ENCODE measurements around the gene PCSK6. TPM values are rescaled to one million over a fixed set of nuclear protein-coding genes. Genes with fewer than 3 reads are reported as not detected.

Gene PCSK6
- polyA plus RNA-seq, 2 donors, result 5.4 to 6.5 TPM

GRCh38 chr15:101501703-101502373 lies 12.3 kb upstream of the PCSK6 start:
- H3K9me3 ChIP-seq (ENCODE audit: control insufficient read depth in 2 of 2, insufficient read depth in 1 of 2, low read depth in 1 of 2, low read length in 1 of 2), result no peaks in the 10 kb centered on the region
- WGBS, 2 donors, result 24 to 25% methylated on average over 23 of the region's 23 CpGs
- H3K4me1 ChIP-seq (ENCODE audit: control insufficient read depth in 2 of 2, insufficient read depth in 2 of 2, low read length in 1 of 2), result peaks cover 10 to 14% of the 10 kb centered on the region in 2 donors
- no peak overlapping the region for H3K27ac ChIP-seq (ENCODE audit: low read depth in 2 of 2, low read length in 1 of 2)
- H3K27me3 ChIP-seq (ENCODE audit: control insufficient read depth in 1 of 2, insufficient read depth in 2 of 2, low read length in 2 of 2), result peaks cover 0 to 3% of the 10 kb centered on the region in 2 donors
- no peaks in the 10 kb centered on the region for H3K36me3 ChIP-seq (ENCODE audit: control insufficient read depth in 2 of 2, insufficient read depth in 2 of 2, low read length in 1 of 2)
- H3K4me3 ChIP-seq (ENCODE audit: low read depth in 1 of 2, low read length in 2 of 2), result no peak overlapping the region

GRCh38 chr15:101500865-101501551 lies 11.5 kb upstream of the PCSK6 start:
- H3K4me1 ChIP-seq (ENCODE audit: control insufficient read depth in 2 of 2, insufficient read depth in 2 of 2, low read length in 1 of 2), result peaks cover 14 to 20% of the 10 kb centered on the region in 2 donors
- no peak overlapping the region for H3K4me3 ChIP-seq (ENCODE audit: low read depth in 1 of 2, low read length in 2 of 2)
- H3K27ac ChIP-seq (ENCODE audit: low read depth in 2 of 2, low read length in 1 of 2), result peak overlapping the region in 1 of 2 donors; percentile 65
- H3K36me3 ChIP-seq (ENCODE audit: control insufficient read depth in 2 of 2, insufficient read depth in 2 of 2, low read length in 1 of 2), result no peaks in the 10 kb centered on the region
- 49 to 77% methylated on average over 4 of the region's 4 CpGs for WGBS, 2 donors
- H3K9me3 ChIP-seq (ENCODE audit: control insufficient read depth in 2 of 2, insufficient read depth in 1 of 2, low read depth in 1 of 2, low read length in 1 of 2), result no peaks in the 10 kb centered on the region
- H3K27me3 ChIP-seq (ENCODE audit: control insufficient read depth in 1 of 2, insufficient read depth in 2 of 2, low read length in 2 of 2), result peaks cover 0 to 3% of the 10 kb centered on the region in 2 donors

- Histone ChIP-seq H3K36me3 (ENCODE audit: control insufficient read depth in 2 of 2, insufficient read depth in 2 of 2, low read length in 1 of 2) (no peaks in the 10 kb centered on the region), H3K27me3 (ENCODE audit: control insufficient read depth in 1 of 2, insufficient read depth in 2 of 2, low read length in 2 of 2) (peaks cover 0 to 3% of the 10 kb centered on the region in 2 donors), H3K4me3 (ENCODE audit: low read depth in 1 of 2, low read length in 2 of 2) (no peak overlapping the region), H3K27ac (ENCODE audit: low read depth in 2 of 2, low read length in 1 of 2) (peak overlapping the region; percentile 60 to 92), H3K9me3 (ENCODE audit: control insufficient read depth in 2 of 2, insufficient read depth in 1 of 2, low read depth in 1 of 2, low read length in 1 of 2) (no peaks in the 10 kb centered on the region), H3K4me1 (ENCODE audit: control insufficient read depth in 2 of 2, insufficient read depth in 2 of 2, low read length in 1 of 2) (peaks cover 14 to 21% of the 10 kb centered on the region in 2 donors)
- WGBS, 2 donors, result 27 to 31% methylated on average over 11 of the region's 11 CpGs
Observed at GRCh38 chr15:101499863-101500713, 10.6 kb upstream of the PCSK6 start.

GRCh38 chr15:101498717-101499480 lies 9.4 kb upstream of the PCSK6 start:
- Histone ChIP-seq H3K9me3 (ENCODE audit: control insufficient read depth in 2 of 2, insufficient read depth in 1 of 2, low read depth in 1 of 2, low read length in 1 of 2) (no peaks in the 10 kb centered on the region), H3K36me3 (ENCODE audit: control insufficient read depth in 2 of 2, insufficient read depth in 2 of 2, low read length in 1 of 2) (no peaks in the 10 kb centered on the region), H3K27ac (ENCODE audit: low read depth in 2 of 2, low read length in 1 of 2) (peak overlapping the region; percentile 62 to 92), H3K4me1 (ENCODE audit: control insufficient read depth in 2 of 2, insufficient read depth in 2 of 2, low read length in 1 of 2) (peaks cover 14 to 21% of the 10 kb centered on the region in 2 donors), H3K4me3 (ENCODE audit: low read depth in 1 of 2, low read length in 2 of 2) (no peak overlapping the region), H3K27me3 (ENCODE audit: control insufficient read depth in 1 of 2, insufficient read depth in 2 of 2, low read length in 2 of 2) (peaks cover 0 to 3% of the 10 kb centered on the region in 2 donors)
- 70 to 75% methylated on average over 14 of the region's 14 CpGs for WGBS, 2 donors

GRCh38 chr15:101498076-101498716 lies 8.7 kb upstream of the PCSK6 start:
- WGBS, 2 donors, result 77 to 88% methylated on average over 9 of the region's 9 CpGs
- Histone ChIP-seq H3K36me3 (ENCODE audit: control insufficient read depth in 2 of 2, insufficient read depth in 2 of 2, low read length in 1 of 2) (no peaks in the 10 kb centered on the region), H3K4me3 (ENCODE audit: low read depth in 1 of 2, low read length in 2 of 2) (no peak overlapping the region), H3K9me3 (ENCODE audit: control insufficient read depth in 2 of 2, insufficient read depth in 1 of 2, low read depth in 1 of 2, low read length in 1 of 2) (no peaks in the 10 kb centered on the region), H3K27me3 (ENCODE audit: control insufficient read depth in 1 of 2, insufficient read depth in 2 of 2, low read length in 2 of 2) (peaks cover 0 to 3% of the 10 kb centered on the region in 2 donors), H3K4me1 (ENCODE audit: control insufficient read depth in 2 of 2, insufficient read depth in 2 of 2, low read length in 1 of 2) (peaks cover 14 to 21% of the 10 kb centered on the region in 2 donors), H3K27ac (ENCODE audit: low read depth in 2 of 2, low read length in 1 of 2) (peak overlapping the region; percentile 62 to 92)

- H3K9me3 ChIP-seq (ENCODE audit: control insufficient read depth in 2 of 2, insufficient read depth in 1 of 2, low read depth in 1 of 2, low read length in 1 of 2), result no peaks in the 10 kb centered on the region
- peak overlapping the region in 1 of 2 donors; percentile 34 for H3K27ac ChIP-seq (ENCODE audit: low read depth in 2 of 2, low read length in 1 of 2)
- WGBS, 2 donors, result 78 to 85% methylated on average over 20 of the region's 20 CpGs
- H3K36me3 ChIP-seq (ENCODE audit: control insufficient read depth in 2 of 2, insufficient read depth in 2 of 2, low read length in 1 of 2), result no peaks in the 10 kb centered on the region
- H3K4me1 ChIP-seq (ENCODE audit: control insufficient read depth in 2 of 2, insufficient read depth in 2 of 2, low read length in 1 of 2), result peaks cover 13 to 21% of the 10 kb centered on the region in 2 donors
- H3K4me3 ChIP-seq (ENCODE audit: low read depth in 1 of 2, low read length in 2 of 2), result peak overlapping the region in 1 of 2 donors; percentile 44
- peaks cover 0 to 3% of the 10 kb centered on the region in 2 donors for H3K27me3 ChIP-seq (ENCODE audit: control insufficient read depth in 1 of 2, insufficient read depth in 2 of 2, low read length in 2 of 2)
Observed at GRCh38 chr15:101497484-101498034, 8.1 kb upstream of the PCSK6 start.

GRCh38 chr15:101497017-101497416 lies 7.5 kb upstream of the PCSK6 start:
- H3K27ac ChIP-seq (ENCODE audit: low read depth in 2 of 2, low read length in 1 of 2), result peak overlapping the region in 1 of 2 donors; percentile 24
- peak overlapping the region in 1 of 2 donors; percentile 44 for H3K4me3 ChIP-seq (ENCODE audit: low read depth in 1 of 2, low read length in 2 of 2)
- 77 to 78% methylated on average over 13 of the region's 13 CpGs for WGBS, 2 donors
- no peaks in the 10 kb centered on the region for H3K9me3 ChIP-seq (ENCODE audit: control insufficient read depth in 2 of 2, insufficient read depth in 1 of 2, low read depth in 1 of 2, low read length in 1 of 2)
- H3K27me3 ChIP-seq (ENCODE audit: control insufficient read depth in 1 of 2, insufficient read depth in 2 of 2, low read length in 2 of 2), result peaks cover 0 to 3% of the 10 kb centered on the region in 2 donors
- H3K4me1 ChIP-seq (ENCODE audit: control insufficient read depth in 2 of 2, insufficient read depth in 2 of 2, low read length in 1 of 2), result peaks cover 12 to 21% of the 10 kb centered on the region in 2 donors
- no peaks in the 10 kb centered on the region for H3K36me3 ChIP-seq (ENCODE audit: control insufficient read depth in 2 of 2, insufficient read depth in 2 of 2, low read length in 1 of 2)

GRCh38 chr15:101496198-101496986 lies 6.9 kb upstream of the PCSK6 start:
- peaks cover 12 to 21% of the 10 kb centered on the region in 2 donors for H3K4me1 ChIP-seq (ENCODE audit: control insufficient read depth in 2 of 2, insufficient read depth in 2 of 2, low read length in 1 of 2)
- WGBS, 2 donors, result 36% methylated on average over 23 of the region's 23 CpGs

More at GRCh38 chr15:101496198-101496986, 6.9 kb upstream of the PCSK6 start:
- H3K27me3 ChIP-seq (ENCODE audit: control insufficient read depth in 1 of 2, insufficient read depth in 2 of 2, low read length in 2 of 2), result peaks cover 0 to 3% of the 10 kb centered on the region in 2 donors
- no peaks in the 10 kb centered on the region for H3K36me3 ChIP-seq (ENCODE audit: control insufficient read depth in 2 of 2, insufficient read depth in 2 of 2, low read length in 1 of 2)
- peak overlapping the region in 1 of 2 donors; percentile 44 for H3K4me3 ChIP-seq (ENCODE audit: low read depth in 1 of 2, low read length in 2 of 2)
- no peak overlapping the region for H3K27ac ChIP-seq (ENCODE audit: low read depth in 2 of 2, low read length in 1 of 2)
- H3K9me3 ChIP-seq (ENCODE audit: control insufficient read depth in 2 of 2, insufficient read depth in 1 of 2, low read depth in 1 of 2, low read length in 1 of 2), result no peaks in the 10 kb centered on the region

Measured in esophagus (tissue), 2 donors.